PC-3 (cell line): ENCODE data around the gene DNAH17.

Source experiments
- EZH2 ChIP-seq: fragments of 300-600 bp; sonication (generic); IDR thresholded peaks from one replicate; pipeline ENCODE4 v1.6.1; 2017; ENCODE audit warnings: antibody characterized with exemption, mild to moderate bottlenecking, low read length; ENCODE audit not compliant: unreplicated experiment
- TF ChIP-seq, protein P1 (sequence below): fragments of 300-600 bp; sonication (generic); conservative IDR thresholded peaks from 2 replicates; pipeline ENCODE4 v1.5.1; 2017; ENCODE audit warnings: antibody characterized with exemption, low read depth, mild to moderate bottlenecking, low read length

DNA sequence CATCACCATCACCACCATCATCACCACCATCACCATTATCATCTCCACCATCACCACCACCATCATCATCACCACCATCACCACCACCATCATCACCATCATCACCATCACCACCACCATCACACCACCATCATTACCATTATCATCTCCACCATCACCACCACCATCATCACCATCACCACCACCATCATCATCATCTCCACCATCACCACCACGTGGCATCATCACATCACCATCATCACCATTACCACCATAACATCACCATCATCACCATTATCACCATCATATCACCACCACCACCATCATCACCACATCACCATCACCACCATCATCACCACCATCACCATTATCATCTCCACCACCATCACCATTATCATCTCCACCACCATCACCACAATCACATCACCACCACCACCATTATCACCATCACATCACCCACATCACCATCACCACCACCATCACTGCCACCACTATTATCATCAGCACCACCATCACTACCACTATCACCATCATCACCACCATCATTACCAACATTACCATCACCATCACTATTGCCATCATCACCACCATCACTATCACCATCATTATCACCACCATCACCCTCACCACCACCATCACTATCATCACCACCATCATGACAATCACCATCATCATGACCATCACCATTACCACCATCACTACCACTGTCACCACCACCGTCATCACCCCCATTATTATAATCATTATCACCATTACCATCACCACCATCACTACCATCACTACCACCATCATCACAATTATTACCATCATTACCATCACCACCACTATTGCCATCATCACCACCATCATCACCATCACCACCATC is 99.1 kb downstream of the DNAH17 start:
- TF ChIP-seq, protein P1, sequence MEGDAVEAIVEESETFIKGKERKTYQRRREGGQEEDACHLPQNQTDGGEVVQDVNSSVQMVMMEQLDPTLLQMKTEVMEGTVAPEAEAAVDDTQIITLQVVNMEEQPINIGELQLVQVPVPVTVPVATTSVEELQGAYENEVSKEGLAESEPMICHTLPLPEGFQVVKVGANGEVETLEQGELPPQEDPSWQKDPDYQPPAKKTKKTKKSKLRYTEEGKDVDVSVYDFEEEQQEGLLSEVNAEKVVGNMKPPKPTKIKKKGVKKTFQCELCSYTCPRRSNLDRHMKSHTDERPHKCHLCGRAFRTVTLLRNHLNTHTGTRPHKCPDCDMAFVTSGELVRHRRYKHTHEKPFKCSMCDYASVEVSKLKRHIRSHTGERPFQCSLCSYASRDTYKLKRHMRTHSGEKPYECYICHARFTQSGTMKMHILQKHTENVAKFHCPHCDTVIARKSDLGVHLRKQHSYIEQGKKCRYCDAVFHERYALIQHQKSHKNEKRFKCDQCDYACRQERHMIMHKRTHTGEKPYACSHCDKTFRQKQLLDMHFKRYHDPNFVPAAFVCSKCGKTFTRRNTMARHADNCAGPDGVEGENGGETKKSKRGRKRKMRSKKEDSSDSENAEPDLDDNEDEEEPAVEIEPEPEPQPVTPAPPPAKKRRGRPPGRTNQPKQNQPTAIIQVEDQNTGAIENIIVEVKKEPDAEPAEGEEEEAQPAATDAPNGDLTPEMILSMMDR: no peak
- no peak for TF ChIP-seq EZH2
